ENCODE measurements around the gene EWSR1.

EWSR1 gene

GRCh38 chr22:29337631-29338284 lies 69.7 kb downstream of the EWSR1 start:
- no peaks in the 10 kb centered on the region for H3K27me3 ChIP-seq (ENCODE audit: insufficient read depth, poor library complexity, severe bottlenecking)
- TF ChIP-seq POLR2AphosphoS5 (IDR thresholded peaks at IDR 0.05; ENCODE audit: low read depth) (no peak), SPI1 (IDR thresholded peaks at IDR 0.05; ENCODE audit: borderline replicate concordance, low read depth) (no peak), GABPA (IDR thresholded peaks at IDR 0.05; ENCODE audit: low read depth) (no peak)
- TF ChIP-seq, protein P1, sequence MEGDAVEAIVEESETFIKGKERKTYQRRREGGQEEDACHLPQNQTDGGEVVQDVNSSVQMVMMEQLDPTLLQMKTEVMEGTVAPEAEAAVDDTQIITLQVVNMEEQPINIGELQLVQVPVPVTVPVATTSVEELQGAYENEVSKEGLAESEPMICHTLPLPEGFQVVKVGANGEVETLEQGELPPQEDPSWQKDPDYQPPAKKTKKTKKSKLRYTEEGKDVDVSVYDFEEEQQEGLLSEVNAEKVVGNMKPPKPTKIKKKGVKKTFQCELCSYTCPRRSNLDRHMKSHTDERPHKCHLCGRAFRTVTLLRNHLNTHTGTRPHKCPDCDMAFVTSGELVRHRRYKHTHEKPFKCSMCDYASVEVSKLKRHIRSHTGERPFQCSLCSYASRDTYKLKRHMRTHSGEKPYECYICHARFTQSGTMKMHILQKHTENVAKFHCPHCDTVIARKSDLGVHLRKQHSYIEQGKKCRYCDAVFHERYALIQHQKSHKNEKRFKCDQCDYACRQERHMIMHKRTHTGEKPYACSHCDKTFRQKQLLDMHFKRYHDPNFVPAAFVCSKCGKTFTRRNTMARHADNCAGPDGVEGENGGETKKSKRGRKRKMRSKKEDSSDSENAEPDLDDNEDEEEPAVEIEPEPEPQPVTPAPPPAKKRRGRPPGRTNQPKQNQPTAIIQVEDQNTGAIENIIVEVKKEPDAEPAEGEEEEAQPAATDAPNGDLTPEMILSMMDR (IDR thresholded peaks at IDR 0.05; ENCODE audit: insufficient read depth, low read length) = no peak
- TF ChIP-seq, protein P2, sequence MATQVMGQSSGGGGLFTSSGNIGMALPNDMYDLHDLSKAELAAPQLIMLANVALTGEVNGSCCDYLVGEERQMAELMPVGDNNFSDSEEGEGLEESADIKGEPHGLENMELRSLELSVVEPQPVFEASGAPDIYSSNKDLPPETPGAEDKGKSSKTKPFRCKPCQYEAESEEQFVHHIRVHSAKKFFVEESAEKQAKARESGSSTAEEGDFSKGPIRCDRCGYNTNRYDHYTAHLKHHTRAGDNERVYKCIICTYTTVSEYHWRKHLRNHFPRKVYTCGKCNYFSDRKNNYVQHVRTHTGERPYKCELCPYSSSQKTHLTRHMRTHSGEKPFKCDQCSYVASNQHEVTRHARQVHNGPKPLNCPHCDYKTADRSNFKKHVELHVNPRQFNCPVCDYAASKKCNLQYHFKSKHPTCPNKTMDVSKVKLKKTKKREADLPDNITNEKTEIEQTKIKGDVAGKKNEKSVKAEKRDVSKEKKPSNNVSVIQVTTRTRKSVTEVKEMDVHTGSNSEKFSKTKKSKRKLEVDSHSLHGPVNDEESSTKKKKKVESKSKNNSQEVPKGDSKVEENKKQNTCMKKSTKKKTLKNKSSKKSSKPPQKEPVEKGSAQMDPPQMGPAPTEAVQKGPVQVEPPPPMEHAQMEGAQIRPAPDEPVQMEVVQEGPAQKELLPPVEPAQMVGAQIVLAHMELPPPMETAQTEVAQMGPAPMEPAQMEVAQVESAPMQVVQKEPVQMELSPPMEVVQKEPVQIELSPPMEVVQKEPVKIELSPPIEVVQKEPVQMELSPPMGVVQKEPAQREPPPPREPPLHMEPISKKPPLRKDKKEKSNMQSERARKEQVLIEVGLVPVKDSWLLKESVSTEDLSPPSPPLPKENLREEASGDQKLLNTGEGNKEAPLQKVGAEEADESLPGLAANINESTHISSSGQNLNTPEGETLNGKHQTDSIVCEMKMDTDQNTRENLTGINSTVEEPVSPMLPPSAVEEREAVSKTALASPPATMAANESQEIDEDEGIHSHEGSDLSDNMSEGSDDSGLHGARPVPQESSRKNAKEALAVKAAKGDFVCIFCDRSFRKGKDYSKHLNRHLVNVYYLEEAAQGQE (IDR thresholded peaks at IDR 0.05; ENCODE audit: insufficient replicate concordance, low read depth) = no peak
- no peak for DNase-seq (ENCODE audit: low read depth in 1 of 2, low spot score in 1 of 2)
- H3K27ac ChIP-seq (replicated peaks) = no peak overlapping the region
- no peak overlapping the region for H3K4me3 ChIP-seq (replicated peaks; ENCODE audit: insufficient read depth, low read length)

- Histone ChIP-seq H3K27me3 (ENCODE audit: insufficient read depth, poor library complexity, severe bottlenecking) (no peaks in the 10 kb centered on the region), H3K27ac (replicated peaks) (no peak overlapping the region), H3K4me3 (replicated peaks; ENCODE audit: insufficient read depth, low read length) (no peak overlapping the region)
- no peak for DNase-seq (ENCODE audit: low read depth in 1 of 2, low spot score in 1 of 2)
- TF ChIP-seq SPI1 (IDR thresholded peaks at IDR 0.05; ENCODE audit: borderline replicate concordance, low read depth) = no peak
- TF ChIP-seq, protein P1 (IDR thresholded peaks at IDR 0.05; ENCODE audit: insufficient read depth, low read length) = no peak
- TF ChIP-seq GABPA (IDR thresholded peaks at IDR 0.05; ENCODE audit: low read depth) = no peak
- TF ChIP-seq, protein P2 (IDR thresholded peaks at IDR 0.05; ENCODE audit: insufficient replicate concordance, low read depth) = no peak
- no peak for TF ChIP-seq POLR2AphosphoS5 (IDR thresholded peaks at IDR 0.05; ENCODE audit: low read depth)
These were observed 70.3 kb downstream of the EWSR1 start for GRCh38 chr22:29338398-29338797.

GRCh38 chr22:29339381-29340235 lies 71.5 kb downstream of the EWSR1 start:
- DNase-seq (ENCODE audit: low read depth in 1 of 2, low spot score in 1 of 2) = no peak
- Histone ChIP-seq H3K27ac (replicated peaks) (no peak overlapping the region), H3K27me3 (ENCODE audit: insufficient read depth, poor library complexity, severe bottlenecking) (no peaks in the 10 kb centered on the region), H3K4me3 (replicated peaks; ENCODE audit: insufficient read depth, low read length) (no peak overlapping the region)
- TF ChIP-seq SPI1 (IDR thresholded peaks at IDR 0.05; ENCODE audit: borderline replicate concordance, low read depth) (no peak), POLR2AphosphoS5 (IDR thresholded peaks at IDR 0.05; ENCODE audit: low read depth) (no peak), GABPA (IDR thresholded peaks at IDR 0.05; ENCODE audit: low read depth) (no peak)
- TF ChIP-seq, protein P2 (IDR thresholded peaks at IDR 0.05; ENCODE audit: insufficient replicate concordance, low read depth) = no peak
- TF ChIP-seq, protein P1 (IDR thresholded peaks at IDR 0.05; ENCODE audit: insufficient read depth, low read length) = no peak

Data from HL-60 (cell line).